Keratinocyte (primary cell): ENCODE data around the gene PLAAT4. TPM values are rescaled to one million over a fixed set of nuclear protein-coding genes. Genes with fewer than 3 reads are reported as not detected.

Experiments used
- DNase-seq: peaks from one replicate; pipeline ENCODE4 v3.0.0-alpha.2; 2011; ENCODE audit warnings: low read depth, missing footprints, low spot score
- FAIRE-seq: peaks from 2 replicates; lab custom pipeline; 2011; peaks lifted over from hg19 to GRCh38; lab: Jason Lieb, UNC
- H2AFZ ChIP-seq: 2 replicates; pipeline ENCODE4 v1.6.0; 2012; ENCODE audit warnings: low read length, control low read depth, inconsistent platforms; ENCODE audit not compliant: control insufficient read depth
- H3K27ac ChIP-seq: 2 replicates; pipeline ENCODE4 v1.5.1; 2011; ENCODE audit warnings: low read length; ENCODE audit not compliant: control insufficient read depth, insufficient read depth
- H3K27me3 ChIP-seq: 3 replicates; pipeline ENCODE4 v1.6.0; 2011; ENCODE audit warnings: low read length; ENCODE audit not compliant: control insufficient read depth, insufficient read depth; ENCODE audit errors: extremely low read depth
- H3K36me3 ChIP-seq, 2 experiments: 2 replicates in 1 of 2; 3 replicates in 1 of 2; pipeline ENCODE4 v1.5.1; 2011; ENCODE audit warnings: low read length in 2 of 2, mild to moderate bottlenecking in 1 of 2; ENCODE audit not compliant: control insufficient read depth in 2 of 2, insufficient read depth in 2 of 2; ENCODE audit errors: extremely low read depth in 1 of 2
- H3K4me1 ChIP-seq: 3 replicates; pipeline ENCODE4 v1.5.1; 2011; ENCODE audit warnings: low read length; ENCODE audit not compliant: control insufficient read depth, insufficient read depth; ENCODE audit errors: extremely low read depth
- H3K4me2 ChIP-seq: 3 replicates; pipeline ENCODE4 v1.6.0; 2011; ENCODE audit warnings: low read depth, low read length; ENCODE audit not compliant: control insufficient read depth, insufficient read depth; ENCODE audit errors: extremely low read depth
- H3K4me3 ChIP-seq, 3 experiments: fragments of 200-600 bp in 1 of 3; sonication (generic) in 1 of 3; 2 replicates in 2 of 3; 3 replicates in 1 of 3; pipeline ENCODE4 v1.5.1; 2011 to 2016; ENCODE audit warnings: low read length in 3 of 3, mild to moderate bottlenecking in 3 of 3, control low read depth in 2 of 3, inconsistent platforms in 1 of 3, low read depth in 1 of 3, mixed read lengths in 1 of 3, mixed run types in 1 of 3, moderate library complexity in 1 of 3; ENCODE audit not compliant: control insufficient read depth in 2 of 3, insufficient read depth in 2 of 3; ENCODE audit errors: extremely low read depth in 1 of 3
- H3K79me2 ChIP-seq: 2 replicates; pipeline ENCODE4 v1.6.0; 2012; ENCODE audit warnings: low read length; ENCODE audit not compliant: control insufficient read depth, insufficient read depth
- H3K9ac ChIP-seq: 3 replicates; pipeline ENCODE4 v1.6.0; 2011; ENCODE audit warnings: low read length; ENCODE audit not compliant: control insufficient read depth, insufficient read depth; ENCODE audit errors: extremely low read depth
- H3K9me1 ChIP-seq: 3 replicates; pipeline ENCODE4 v1.6.0; 2011; ENCODE audit warnings: low read length; ENCODE audit not compliant: control insufficient read depth, insufficient read depth; ENCODE audit errors: extremely low read depth
- H3K9me3 ChIP-seq: 2 replicates; pipeline ENCODE4 v1.5.1; 2012; ENCODE audit warnings: low read depth, low read length; ENCODE audit not compliant: control insufficient read depth
- H4K20me1 ChIP-seq: 3 replicates; pipeline ENCODE4 v1.6.0; 2011; ENCODE audit warnings: low read length; ENCODE audit not compliant: control insufficient read depth, insufficient read depth; ENCODE audit errors: extremely low read depth
- EZH2 ChIP-seq: IDR thresholded peaks from one replicate; pipeline ENCODE4 v1.6.1; 2012; ENCODE audit warnings: inconsistent platforms, mild to moderate bottlenecking, low read length, moderate library complexity
- dilution Hi-C: fragments of 300-500 bp; cut with MboI; formaldehyde crosslinking; loops from one replicate; pipeline ENCODE4 v1.7.0; 2020; ENCODE audit warnings: low sequenced_read_pairs; ENCODE audit not compliant: extremely low pct_ligation_motif_present
- polyA plus RNA-seq, 5 experiments: library from polyadenylated mRNA; depleted of rRNA in 3 of 5; stranded (reverse) in 3 of 5; stranded (forward) in 1 of 5; unstranded in 1 of 5; fragments of >200 nt; gene quantifications; 1 replicate in 1 of 5; 2 replicates in 3 of 5; 3 replicates in 1 of 5; pipeline versions ENCODE4 v1.2.1 to v1.2.3, GENCODE V29; 2011 to 2012; ENCODE audit warnings: missing spikeins in 2 of 5, low read depth in 1 of 5, low replicate concordance in 1 of 5
- TF ChIP-seq, protein P1 (sequence below), 3 experiments: IDR thresholded peaks in 1 of 3; conservative IDR thresholded peaks in 1 of 3; optimal IDR thresholded peaks in 1 of 3; 2 replicates in 2 of 3; 3 replicates in 1 of 3; pipeline versions ENCODE3 to v1.5.1; 2011; ENCODE audit warnings: low read length in 3 of 3, mild to moderate bottlenecking in 3 of 3, moderate library complexity in 2 of 3, control low read depth in 1 of 3, inconsistent platforms in 1 of 3; ENCODE audit not compliant: insufficient read depth in 2 of 3; ENCODE audit errors: extremely low read depth in 1 of 3

The PLAAT4 gene
- polyA plus RNA-seq, 1 donor (not counting 4 experiments of a cell fraction or from before 2014, with no cell fraction given): 2.0 TPM

DNA sequence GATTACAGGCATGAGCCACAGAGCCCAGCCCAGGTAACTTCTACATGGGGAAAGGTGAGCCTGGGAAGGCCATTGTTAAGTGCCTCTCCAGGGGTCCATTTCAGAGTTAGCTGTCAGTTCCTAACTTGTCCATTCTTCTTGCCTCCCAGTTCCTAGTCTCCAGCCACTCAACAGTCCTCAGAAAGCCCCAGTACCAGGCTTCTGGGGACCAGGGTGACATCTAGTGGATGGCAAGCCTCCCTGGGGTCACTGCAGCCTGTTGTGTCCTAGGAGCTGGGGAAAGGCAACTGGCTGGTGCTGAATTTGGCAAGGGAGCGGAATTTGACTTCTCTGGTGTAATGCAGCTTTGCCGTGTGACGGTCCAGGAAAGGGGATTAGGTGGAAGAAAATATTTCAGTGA lies 28.6 kb upstream of the PLAAT4 start:
- Histone ChIP-seq H3K9me1 (no peaks in the 10 kb centered on the region), H4K20me1 (no peaks in the 10 kb centered on the region), H3K4me3 (no peak overlapping the region), H3K4me2 (no peak overlapping the region), H3K9me3 (no peaks in the 10 kb centered on the region), H3K27ac (no peak overlapping the region), H2AFZ (no peak overlapping the region), H3K36me3 (no peaks in the 10 kb centered on the region), H3K27me3 (no peaks in the 10 kb centered on the region), H3K79me2 (no peaks in the 10 kb centered on the region), H3K4me1 (no peaks in the 10 kb centered on the region), H3K9ac (no peak overlapping the region)
- dilution Hi-C loops: no loop called here
- DNase-seq (no peak), FAIRE-seq (no peak)
- TF ChIP-seq, protein P1, sequence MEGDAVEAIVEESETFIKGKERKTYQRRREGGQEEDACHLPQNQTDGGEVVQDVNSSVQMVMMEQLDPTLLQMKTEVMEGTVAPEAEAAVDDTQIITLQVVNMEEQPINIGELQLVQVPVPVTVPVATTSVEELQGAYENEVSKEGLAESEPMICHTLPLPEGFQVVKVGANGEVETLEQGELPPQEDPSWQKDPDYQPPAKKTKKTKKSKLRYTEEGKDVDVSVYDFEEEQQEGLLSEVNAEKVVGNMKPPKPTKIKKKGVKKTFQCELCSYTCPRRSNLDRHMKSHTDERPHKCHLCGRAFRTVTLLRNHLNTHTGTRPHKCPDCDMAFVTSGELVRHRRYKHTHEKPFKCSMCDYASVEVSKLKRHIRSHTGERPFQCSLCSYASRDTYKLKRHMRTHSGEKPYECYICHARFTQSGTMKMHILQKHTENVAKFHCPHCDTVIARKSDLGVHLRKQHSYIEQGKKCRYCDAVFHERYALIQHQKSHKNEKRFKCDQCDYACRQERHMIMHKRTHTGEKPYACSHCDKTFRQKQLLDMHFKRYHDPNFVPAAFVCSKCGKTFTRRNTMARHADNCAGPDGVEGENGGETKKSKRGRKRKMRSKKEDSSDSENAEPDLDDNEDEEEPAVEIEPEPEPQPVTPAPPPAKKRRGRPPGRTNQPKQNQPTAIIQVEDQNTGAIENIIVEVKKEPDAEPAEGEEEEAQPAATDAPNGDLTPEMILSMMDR (optimal IDR thresholded peaks at IDR 0.05 in 1 of 3, IDR thresholded peaks at IDR 0.05 in 1 of 3, conservative IDR thresholded peaks at IDR 0.05 in 1 of 3; ENCODE audit: extremely low read depth in 1 of 3, insufficient read depth in 2 of 3, low read length in 3 of 3): peak in 2 of 3 experiments; percentile 26 to 29
- no peak for TF ChIP-seq EZH2

DNA sequence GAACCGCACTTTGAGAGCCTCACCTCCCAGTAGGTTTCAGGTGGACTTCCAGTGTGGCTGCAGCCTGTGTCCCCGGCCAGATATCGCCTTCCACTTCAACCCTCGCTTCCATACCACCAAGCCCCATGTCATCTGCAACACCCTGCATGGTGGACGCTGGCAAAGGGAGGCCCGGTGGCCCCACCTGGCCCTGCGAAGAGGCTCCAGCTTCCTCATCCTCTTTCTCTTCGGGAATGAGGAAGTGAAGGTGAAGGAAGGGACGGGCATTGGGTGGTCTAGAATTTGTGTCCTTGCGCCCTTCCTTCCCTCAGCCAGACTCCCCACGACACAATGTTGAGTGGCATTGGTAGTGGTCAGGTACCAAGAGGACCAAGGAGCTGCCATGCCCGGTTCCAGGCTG lies 27.9 kb upstream of the PLAAT4 start:
- Histone ChIP-seq H3K9me1 (no peaks in the 10 kb centered on the region), H3K9ac (no peak overlapping the region), H3K79me2 (no peaks in the 10 kb centered on the region), H3K4me2 (no peak overlapping the region), H3K27ac (no peak overlapping the region), H3K36me3 (no peaks in the 10 kb centered on the region), H3K27me3 (no peaks in the 10 kb centered on the region), H3K4me3 (no peak overlapping the region), H3K4me1 (no peaks in the 10 kb centered on the region), H2AFZ (no peak overlapping the region), H3K9me3 (no peaks in the 10 kb centered on the region), H4K20me1 (no peaks in the 10 kb centered on the region)
- dilution Hi-C loops: no loop called here
- DNase-seq: no peak
- TF ChIP-seq, protein P1 (optimal IDR thresholded peaks at IDR 0.05 in 1 of 3, IDR thresholded peaks at IDR 0.05 in 1 of 3, conservative IDR thresholded peaks at IDR 0.05 in 1 of 3; ENCODE audit: extremely low read depth in 1 of 3, insufficient read depth in 2 of 3, low read length in 3 of 3): no peak
- TF ChIP-seq EZH2: no peak
- no peak for FAIRE-seq
